T-cell (primary cell): Measurements from ENCODE around the gene KIAA1586. TPM values are rescaled to one million over a fixed set of nuclear protein-coding genes. Genes with fewer than 3 reads are reported as not detected.
"Not testable (repeated sequence)": the region's sequence is repeated elsewhere in the genome, so short reads cannot be mapped to it uniquely, and the experiment has no call there.

Experiments used
- ATAC-seq, 4 experiments: fragments of 200-7000 bp in 3 of 4; fragments of 150-1000 bp in 1 of 4; cut with Tn5 transposase; replicated peaks in 1 of 4; 1 replicate in 3 of 4; 2 replicates in 1 of 4; pipeline ENCODE4 v1.10.0; 2021; ENCODE audit warnings: moderate library complexity in 3 of 4, mild to moderate bottlenecking in 2 of 4, moderate number of reproducible peaks in 1 of 4
- CTCF ChIA-PET, 2 donors: fragments of 300-600 bp; sonication (Branson Sonifier 250); formaldehyde crosslinking; loops; one replicate each; lab custom pipeline; 2022; ENCODE audit warnings: antibody characterized with exemption in 2 of 2; lab: Charles Lee
- POLR2A ChIA-PET, 2 donors: fragments of 300-600 bp; sonication (Branson Sonifier 250); formaldehyde crosslinking; loops; one replicate each; lab custom pipeline; 2022; ENCODE audit warnings: antibody characterized with exemption in 2 of 2; lab: Charles Lee
- DNase-seq, 35 experiments: peaks; one replicate each; pipeline versions ENCODE4 v3.0.0 to v3.0.0-alpha.2; 2013 to 2023
- H3K27ac ChIP-seq: one replicate; pipeline ENCODE4 v1.5.1; 2013; ENCODE audit warnings: low read length
- H3K27me3 ChIP-seq, 2 experiments: replicated peaks in 1 of 2; 1 replicate in 1 of 2; 2 replicates in 1 of 2; pipeline versions ENCODE4 v1.6.1 to v1.7.0; 2013; ENCODE audit warnings: low read length in 1 of 2, mixed read lengths in 1 of 2; ENCODE audit not compliant: control insufficient read depth in 2 of 2, insufficient read depth in 2 of 2; ENCODE audit errors: extremely low read depth in 1 of 2
- H3K36me3 ChIP-seq, 2 donors: 1 replicate in 1 of 2; 2 replicates in 1 of 2; pipeline versions ENCODE4 v1.6.1 to v1.7.0; 2013; ENCODE audit warnings: low read length in 1 of 2; ENCODE audit not compliant: control insufficient read depth in 2 of 2, insufficient read depth in 1 of 2; ENCODE audit errors: extremely low read depth in 1 of 2
- H3K4me1 ChIP-seq, 2 experiments: 1 replicate in 1 of 2; 2 replicates in 1 of 2; pipeline versions ENCODE4 v1.6.1 to v1.7.0; 2013; ENCODE audit warnings: low read length in 2 of 2, mixed read lengths in 1 of 2; ENCODE audit not compliant: insufficient read depth in 2 of 2, control insufficient read depth in 1 of 2; ENCODE audit errors: extremely low read depth in 1 of 2
- H3K4me3 ChIP-seq, 2 donors: 1 replicate in 1 of 2; 2 replicates in 1 of 2; pipeline versions ENCODE4 v1.5.1 to v1.7.0; 2013; ENCODE audit warnings: mild to moderate bottlenecking in 2 of 2, low read length in 1 of 2, moderate library complexity in 1 of 2; ENCODE audit not compliant: control insufficient read depth in 1 of 2; ENCODE audit errors: extremely low read depth in 1 of 2
- H3K9me3 ChIP-seq: 2 replicates; pipeline ENCODE4 v1.7.0; 2013
- H3K27ac Mint-ChIP-seq, 2 donors: one replicate each; pipeline ENCODE4 v1.8.0; 2020 to 2021; ENCODE audit warnings: mild to moderate bottlenecking in 2 of 2, mixed read lengths in 2 of 2
- H3K27me3 Mint-ChIP-seq, 2 donors: one replicate each; pipeline ENCODE4 v1.8.0; 2021 to 2022; ENCODE audit warnings: mixed read lengths in 2 of 2
- H3K36me3 Mint-ChIP-seq: one replicate; pipeline ENCODE4 v1.8.0; 2021; ENCODE audit warnings: mixed read lengths
- H3K4me1 Mint-ChIP-seq, 3 donors: one replicate each; pipeline ENCODE4 v1.8.0; 2020 to 2022; ENCODE audit warnings: mixed read lengths in 3 of 3, mild to moderate bottlenecking in 1 of 3
- H3K4me3 Mint-ChIP-seq, 3 donors: one replicate each; pipeline ENCODE4 v1.8.0; 2020 to 2022; ENCODE audit warnings: mild to moderate bottlenecking in 3 of 3, mixed read lengths in 3 of 3, moderate library complexity in 3 of 3
- H3K9me3 Mint-ChIP-seq, 3 donors: one replicate each; pipeline ENCODE4 v1.8.0; 2020 to 2022; ENCODE audit warnings: mixed read lengths in 3 of 3
- WGBS: methylation state at CpG from one replicate; pipeline ENCODE4 v1.1.5; 2013; ENCODE audit warnings: missing lambda C conversion rate; ENCODE audit not compliant: insufficient coverage; 5-methylcytosine and 5-hydroxymethylcytosine counted together
- total RNA-seq, 35 experiments: library from RNA in 6 of 35; stranded (reverse) in 6 of 35; fragments of 120-200 nt in 1 of 35; gene quantifications; one replicate each; pipeline versions ENCODE4 v1.2.1 to v1.2.4 and lab custom pipeline; 2013 to 2026

The KIAA1586 gene
- total RNA-seq, 5 donors from 2014 or later (not counting 1 experiment from before 2014, with no cell fraction given), result 12.5 to 20.5 (median 15.2) TPM

GRCh38 chr6:57087916-57088315, 41.4 kb downstream of the KIAA1586 start:
- no peak overlapping the region for H3K27ac ChIP-seq
- Mint-ChIP-seq H3K36me3 (peaks cover 15% of the 10 kb centered on the region), H3K27ac (no peak overlapping the region), H3K9me3 (no peaks in the 10 kb centered on the region), H3K27me3 (no peaks in the 10 kb centered on the region), H3K4me3 (no peak overlapping the region), H3K4me1 (peaks cover 23 to 25% (median 23%) of the 10 kb centered on the region in 3 donors)
- peaks cover 9 to 21% of the 10 kb centered on the region in 2 experiments for H3K4me1 ChIP-seq
- DNase-seq (no peak), ATAC-seq (no peak)
- peaks cover 0 to 6% of the 10 kb centered on the region in 2 donors for H3K36me3 ChIP-seq
- POLR2A ChIA-PET, result no interaction called here
- no peaks in the 10 kb centered on the region for H3K9me3 ChIP-seq
- WGBS, result no CpG with 5 or more reads among the region's 4 CpGs
- H3K4me3 ChIP-seq, result no peak overlapping the region
- H3K27me3 ChIP-seq, result no peaks in the 10 kb centered on the region
- CTCF ChIA-PET, result no interaction called here

DNA sequence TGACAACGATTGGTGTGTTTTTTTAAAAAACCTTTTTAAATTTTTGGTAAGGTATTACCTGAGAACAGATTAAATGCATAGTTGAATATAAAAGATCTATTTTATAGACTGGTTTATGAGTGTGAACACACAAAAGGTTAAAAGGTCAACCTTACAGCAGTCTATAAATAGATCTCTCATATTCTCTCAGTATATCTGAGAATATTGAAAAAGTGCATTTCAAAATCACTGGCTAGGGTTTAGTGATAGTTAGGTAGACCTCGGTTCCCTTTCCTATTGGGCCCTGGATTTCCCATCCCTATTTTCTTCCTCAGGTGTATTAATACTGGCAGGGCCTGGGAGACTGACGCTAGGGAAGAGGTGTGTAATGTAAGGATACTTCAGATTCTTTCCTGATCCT, 42.8 kb downstream of the KIAA1586 start:
- no peaks in the 10 kb centered on the region for H3K27me3 ChIP-seq
- no peaks in the 10 kb centered on the region for H3K9me3 ChIP-seq
- no peaks in the 10 kb centered on the region for H3K27me3 Mint-ChIP-seq
- ChIA-PET POLR2A (interaction anchor here in 1 of 2 donors (0.9 to 1.0 kb wide), 2 partner anchors 38 to 81 kb away, joined by 3 read pairs; no protein-coding TSS in a partner anchor), CTCF (interaction anchor here (0.6 to 0.7 kb wide), 3 partner anchors 81 to 253 kb away, joined by 3 to 6 read pairs (median 5); no protein-coding TSS in a partner anchor)
- peaks cover 33 to 36% (median 34%) of the 10 kb centered on the region in 3 donors for H3K4me1 Mint-ChIP-seq
- H3K9me3 Mint-ChIP-seq, result no peaks in the 10 kb centered on the region
- WGBS, result no CpG with 5 or more reads among the region's 3 CpGs
- H3K4me3 Mint-ChIP-seq, result peak overlapping the region; percentile 77 to 90 (median 79)
- H3K36me3 Mint-ChIP-seq, result peaks cover 15% of the 10 kb centered on the region
- H3K4me3 ChIP-seq, result peak overlapping the region; percentile 59 to 64
- H3K4me1 ChIP-seq, result peaks cover 9 to 24% of the 10 kb centered on the region in 2 experiments
- no peak for ATAC-seq
- no peak for DNase-seq
- H3K27ac Mint-ChIP-seq, result peak overlapping the region; percentile 73 to 90
- peak overlapping the region; percentile 71 for H3K27ac ChIP-seq
- H3K36me3 ChIP-seq, result peaks cover 0 to 6% of the 10 kb centered on the region in 2 donors

GRCh38 chr6:57089687-57090457, 43.4 kb downstream of the KIAA1586 start, which contains the start of gene ZNF451:
Gene ZNF451 (plus strand): TSS chr6:57090188. CDS start chr6:57090254, 66 bp downstream.
- H3K4me3 ChIP-seq, result peak within 1 kb of the TSS; percentile 59 to 64
- DNase-seq (peak; percentile 88 to 97 (median 94)), ATAC-seq (peak; percentile 93 to 97 (median 96))
- WGBS, result under 1% methylated on average over 37 of the region's 58 CpGs
- H3K4me3 Mint-ChIP-seq, result peak within 1 kb of the TSS; percentile 77 to 90 (median 79)
- H3K9me3 ChIP-seq, result no peaks in the 10 kb centered on the region
- peaks cover 15% of the 10 kb centered on the region for H3K36me3 Mint-ChIP-seq
- no peaks in the 10 kb centered on the region for H3K27me3 Mint-ChIP-seq
- ChIA-PET CTCF (interaction anchor here (0.6 to 0.7 kb wide), 3 partner anchors 67 to 253 kb away, joined by 3 to 5 read pairs (median 3); no protein-coding TSS in a partner anchor), POLR2A (interaction anchor here in 1 of 2 donors (0.9 to 1.0 kb wide), 2 partner anchors 39 to 81 kb away, joined by 3 read pairs; no protein-coding TSS in a partner anchor)
- H3K4me1 ChIP-seq, result peaks cover 9 to 24% of the 10 kb centered on the region in 2 experiments
- H3K27me3 ChIP-seq, result no peaks in the 10 kb centered on the region
- H3K36me3 ChIP-seq, result peaks cover 0 to 6% of the 10 kb centered on the region in 2 donors
- H3K9me3 Mint-ChIP-seq, result no peaks in the 10 kb centered on the region
- H3K27ac ChIP-seq, result peak within 1 kb of the TSS; percentile 71
- H3K4me1 Mint-ChIP-seq, result peaks cover 36 to 37% (median 36%) of the 10 kb centered on the region in 3 donors
- peak within 1 kb of the TSS; percentile 73 to 90 for H3K27ac Mint-ChIP-seq

- H3K36me3 ChIP-seq, POLR2A ChIA-PET, H3K27ac ChIP-seq, CTCF ChIA-PET, H3K27ac Mint-ChIP-seq, H3K27me3 ChIP-seq, DNase-seq, H3K27me3 Mint-ChIP-seq, H3K9me3 Mint-ChIP-seq, H3K9me3 ChIP-seq: not testable (repeated sequence)
- Mint-ChIP-seq H3K36me3 (peaks cover 15% of the 10 kb centered on the region), H3K4me3 (peak overlapping the region; percentile 77 to 90 (median 79)), H3K4me1 (peaks cover 39 to 40% (median 40%) of the 10 kb centered on the region in 3 donors)
- no CpG with 5 or more reads among the region's 27 CpGs for WGBS
- Histone ChIP-seq H3K4me3 (peak overlapping the region in 1 of 2 donors; percentile 64), H3K4me1 (peaks cover 12 to 24% of the 10 kb centered on the region in 2 experiments)
- peak; percentile 10 to 18 (median 13) for ATAC-seq
Observed at GRCh38 chr6:57090458-57091067, 44.1 kb downstream of the KIAA1586 start.

DNA sequence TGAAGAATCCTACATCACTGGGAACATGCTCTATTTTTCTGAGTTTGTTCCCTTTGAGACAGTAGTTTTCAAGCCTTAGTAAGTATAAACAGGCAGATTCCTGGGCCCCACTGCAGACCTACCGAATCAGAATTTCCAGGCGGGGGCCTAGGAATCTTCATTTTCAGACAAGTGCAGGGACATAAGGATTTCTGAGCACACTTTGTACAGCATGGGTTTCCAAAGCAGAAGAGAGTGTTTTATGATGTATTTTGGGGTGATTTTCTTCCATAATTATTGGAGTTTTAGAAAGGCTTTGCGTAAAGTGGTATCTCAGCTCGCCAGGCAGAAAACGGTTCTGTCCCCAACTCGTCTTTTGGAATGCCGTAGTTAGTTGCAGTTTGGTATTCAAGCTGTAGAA, 44.9 kb downstream of the KIAA1586 start:
- peaks cover 12 to 24% of the 10 kb centered on the region in 2 experiments for H3K4me1 ChIP-seq
- peak overlapping the region; percentile 58 to 68 (median 64) for H3K4me3 Mint-ChIP-seq
- H3K27me3 ChIP-seq, H3K27ac ChIP-seq, H3K9me3 Mint-ChIP-seq, H3K36me3 ChIP-seq, DNase-seq, POLR2A ChIA-PET, H3K4me3 ChIP-seq, CTCF ChIA-PET, ATAC-seq, H3K27me3 Mint-ChIP-seq, H3K9me3 ChIP-seq: not testable (repeated sequence)
- H3K4me1 Mint-ChIP-seq, result peaks cover 41 to 43% (median 43%) of the 10 kb centered on the region in 3 donors
- H3K27ac Mint-ChIP-seq, result peak overlapping the region; percentile 52 to 55
- H3K36me3 Mint-ChIP-seq, result peaks cover 15% of the 10 kb centered on the region
- 92% methylated on average over 5 of the region's 7 CpGs for WGBS

DNA sequence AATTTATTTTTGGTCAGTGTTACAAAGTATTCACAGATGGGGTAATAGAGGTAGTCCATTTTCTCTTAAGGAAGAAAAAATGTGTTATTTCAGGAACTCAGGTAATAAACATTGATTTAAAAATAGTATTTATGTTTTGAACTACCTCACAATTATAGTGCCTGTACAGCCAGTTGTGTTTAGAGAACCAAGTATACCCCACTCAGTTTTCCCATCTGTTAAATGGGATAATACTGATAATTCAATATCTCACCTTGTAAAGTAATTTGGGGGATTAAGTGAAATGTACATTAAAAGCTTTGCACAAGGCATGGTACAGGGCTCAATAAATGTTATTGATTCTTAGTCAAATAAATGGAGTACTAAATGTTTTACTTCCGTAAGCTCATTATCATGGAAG, 48.2 kb downstream of the KIAA1586 start:
- Histone ChIP-seq H3K27me3 (no peaks in the 10 kb centered on the region), H3K27ac (no peak overlapping the region), H3K36me3 (peaks cover 0 to 26% of the 10 kb centered on the region in 2 donors), H3K9me3 (no peaks in the 10 kb centered on the region), H3K4me3 (no peak overlapping the region), H3K4me1 (peaks cover 8 to 18% of the 10 kb centered on the region in 2 experiments)
- WGBS, result no CpG with 5 or more reads among the region's 1 CpG
- DNase-seq, result no peak
- ChIA-PET POLR2A (interaction anchor here in 1 of 2 donors (0.6 to 1.1 kb wide), 4 partner anchors 14 to 49 kb away, joined by 3 to 17 read pairs (median 6); no protein-coding TSS in a partner anchor), CTCF (interaction anchor here (0.6 to 1.0 kb wide), 4 partner anchors 27 to 256 kb away, joined by 3 to 9 read pairs (median 6); no protein-coding TSS in a partner anchor)
- Mint-ChIP-seq H3K9me3 (no peaks in the 10 kb centered on the region), H3K27ac (no peak overlapping the region), H3K36me3 (peaks cover 36% of the 10 kb centered on the region), H3K27me3 (no peaks in the 10 kb centered on the region), H3K4me3 (no peak overlapping the region), H3K4me1 (peaks cover 58 to 66% (median 60%) of the 10 kb centered on the region in 3 donors)
- ATAC-seq, result no peak
